Thyroid gland (tissue), 4 donors: Measurements from ENCODE around the gene CAST.

Source experiments
- POLR2A ChIP-seq, 2 donors: fragments of 450-650 bp; IDR thresholded peaks; one replicate each; pipeline ENCODE4 v1.6.1; 2017; ENCODE audit warnings: antibody characterized with exemption in 2 of 2, mild to moderate bottlenecking in 2 of 2, moderate library complexity in 1 of 2
- TF ChIP-seq, protein P1 (sequence below), 6 experiments: fragments of 200-600 bp in 3 of 6; fragments of 450-650 bp in 3 of 6; sonication (generic) in 3 of 6; IDR thresholded peaks; one replicate each; pipeline ENCODE4 v1.5.1; 2016 to 2019; ENCODE audit warnings: antibody characterized with exemption in 6 of 6, mild to moderate bottlenecking in 2 of 6, inconsistent platforms in 1 of 6, moderate library complexity in 1 of 6

DNA sequence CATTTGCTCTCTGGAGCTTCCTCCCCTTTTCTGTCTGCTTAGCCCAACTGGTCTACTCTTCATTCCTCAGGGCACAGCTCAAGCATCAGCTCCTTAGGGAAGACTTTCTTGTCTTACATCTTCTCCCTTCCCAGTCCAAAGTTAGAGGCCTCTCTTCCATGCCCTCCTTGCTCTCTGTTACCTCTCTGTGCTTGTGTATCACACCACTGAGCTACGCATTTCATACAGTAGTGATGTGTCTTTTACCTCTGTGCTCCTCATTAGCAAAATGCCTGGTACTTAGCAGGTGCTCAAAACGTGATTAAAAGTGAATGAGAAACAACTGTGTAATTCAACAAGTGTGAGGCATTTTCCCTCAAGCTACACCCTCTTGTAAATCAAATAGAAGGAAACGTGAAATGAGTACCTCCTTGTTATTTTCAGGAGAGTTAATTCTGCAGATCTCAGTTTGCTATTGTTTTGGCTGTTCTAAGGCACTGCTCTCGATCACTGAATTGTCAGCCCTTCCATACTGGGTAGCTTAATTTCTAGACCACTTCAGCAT, 106.6 kb downstream of the CAST start:
- TF ChIP-seq, protein P1, sequence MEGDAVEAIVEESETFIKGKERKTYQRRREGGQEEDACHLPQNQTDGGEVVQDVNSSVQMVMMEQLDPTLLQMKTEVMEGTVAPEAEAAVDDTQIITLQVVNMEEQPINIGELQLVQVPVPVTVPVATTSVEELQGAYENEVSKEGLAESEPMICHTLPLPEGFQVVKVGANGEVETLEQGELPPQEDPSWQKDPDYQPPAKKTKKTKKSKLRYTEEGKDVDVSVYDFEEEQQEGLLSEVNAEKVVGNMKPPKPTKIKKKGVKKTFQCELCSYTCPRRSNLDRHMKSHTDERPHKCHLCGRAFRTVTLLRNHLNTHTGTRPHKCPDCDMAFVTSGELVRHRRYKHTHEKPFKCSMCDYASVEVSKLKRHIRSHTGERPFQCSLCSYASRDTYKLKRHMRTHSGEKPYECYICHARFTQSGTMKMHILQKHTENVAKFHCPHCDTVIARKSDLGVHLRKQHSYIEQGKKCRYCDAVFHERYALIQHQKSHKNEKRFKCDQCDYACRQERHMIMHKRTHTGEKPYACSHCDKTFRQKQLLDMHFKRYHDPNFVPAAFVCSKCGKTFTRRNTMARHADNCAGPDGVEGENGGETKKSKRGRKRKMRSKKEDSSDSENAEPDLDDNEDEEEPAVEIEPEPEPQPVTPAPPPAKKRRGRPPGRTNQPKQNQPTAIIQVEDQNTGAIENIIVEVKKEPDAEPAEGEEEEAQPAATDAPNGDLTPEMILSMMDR (IDR thresholded peaks at IDR 0.05), result no peak
- no peak for TF ChIP-seq POLR2A (IDR thresholded peaks at IDR 0.05)
